ENCODE measurements around the gene WDR91.

- TF ChIP-seq EZH2 (IDR thresholded peaks at IDR 0.05; ENCODE audit: borderline replicate concordance, low read depth, low read length, severe bottlenecking), result no peak
- TF ChIP-seq POLR2AphosphoS5 (IDR thresholded peaks at IDR 0.05; ENCODE audit: insufficient read depth, low read depth, low read length), result no peak
- no peak for TF ChIP-seq POLR2A (IDR thresholded peaks at IDR 0.05; ENCODE audit: low read depth, low read length)
- TF ChIP-seq JUN (IDR thresholded peaks at IDR 0.05; ENCODE audit: borderline replicate concordance, insufficient read depth, insufficient read length, low read depth), result no peak
- TF ChIP-seq CTCF (IDR thresholded peaks at IDR 0.05; ENCODE audit: extremely low read depth in 1 of 2, insufficient read depth in 1 of 2, low read depth in 1 of 2, low read length in 2 of 2), result no peak
- TF ChIP-seq MYC (IDR thresholded peaks at IDR 0.05; ENCODE audit: low read depth, low read length), result no peak
- TF ChIP-seq MAX (IDR thresholded peaks at IDR 0.05; ENCODE audit: insufficient read depth, insufficient read length), result no peak
- TF ChIP-seq FOS (IDR thresholded peaks at IDR 0.05; ENCODE audit: borderline replicate concordance, insufficient read depth, low read length), result no peak
- TF ChIP-seq GATA2 (IDR thresholded peaks at IDR 0.05; ENCODE audit: insufficient read depth, insufficient read length, low read depth, low read length), result no peak
Measured at GRCh38 chr7:135156290-135156689, 55.0 kb downstream of the WDR91 start.

Measured in endothelial cell of umbilical vein (primary cell).